HEK293 (cell line): ENCODE measurements around the gene STARD9.

ENCODE experiments used
- CTCF ChIA-PET: fragments of 350-600 bp; formaldehyde crosslinking; extraction: SDS; loops from one replicate; lab custom pipeline; 2021; ENCODE audit warnings: antibody characterized with exemption; lab: Yijun Ruan, JAX
- POLR2A ChIA-PET: fragments of 300-600 bp; formaldehyde crosslinking; extraction: SDS; loops from one replicate; lab custom pipeline; 2020; ENCODE audit warnings: antibody characterized with exemption, inconsistent platforms; lab: Yijun Ruan, JAX
- H3K27ac ChIP-seq: fragments of 200-500 bp; sonication (Bioruptor generic); 2 replicates; pipeline ENCODE4 v1.5.1; 2014; ENCODE audit warnings: low read depth, low read length, control low read depth, inconsistent platforms; ENCODE audit errors: extremely low read depth
- H3K36me3 ChIP-seq, 2 experiments: fragments of 200-500 bp in 1 of 2; sonication (Bioruptor generic) in 1 of 2; 1 replicate in 1 of 2; 2 replicates in 1 of 2; pipeline ENCODE4 v1.5.1; 2014 to 2017; ENCODE audit warnings: inconsistent platforms in 2 of 2, low read length in 2 of 2; ENCODE audit not compliant: control insufficient read depth in 2 of 2, insufficient read depth in 1 of 2
- H3K4me1 ChIP-seq: fragments of 200-500 bp; sonication (Bioruptor generic); 2 replicates; pipeline ENCODE4 v1.5.1; 2014; ENCODE audit warnings: mild to moderate bottlenecking, low read length, inconsistent platforms; ENCODE audit not compliant: control insufficient read depth, insufficient read depth
- H3K4me3 ChIP-seq: 2 replicates; pipeline ENCODE4 v1.5.1; 2011; ENCODE audit warnings: low read depth, mild to moderate bottlenecking, control low read depth, low read length, moderate library complexity
- H3K9me3 ChIP-seq: fragments of 200-500 bp; sonication (Bioruptor generic); 2 replicates; pipeline ENCODE4 v1.5.1; 2014; ENCODE audit warnings: low read depth, low read length, inconsistent platforms; ENCODE audit not compliant: control insufficient read depth, insufficient read depth
- GFI1B ChIP-seq: fragments of 450-650 bp; formaldehyde crosslinking; IDR thresholded peaks from 2 replicates; pipeline ENCODE4 v1.5.1; 2016; ENCODE audit warnings: missing biosample characterization, missing genetic modification characterization
- HOXC10 ChIP-seq: sonication (generic); formaldehyde crosslinking; IDR thresholded peaks from 2 replicates; pipeline ENCODE4 v1.8.1; 2023; ENCODE audit warnings: mild to moderate bottlenecking, missing genetic modification reagents
- SCRT1 ChIP-seq: fragments of 450-650 bp; formaldehyde crosslinking; IDR thresholded peaks from 2 replicates; pipeline ENCODE4 v1.5.1; 2016; ENCODE audit warnings: missing biosample characterization, missing genetic modification characterization, borderline replicate concordance
- SCRT2 ChIP-seq: fragments of 450-650 bp; formaldehyde crosslinking; IDR thresholded peaks from 2 replicates; pipeline ENCODE4 v1.5.1; 2016; ENCODE audit warnings: missing biosample characterization, missing genetic modification characterization
- YY1 ChIP-seq: fragments of 450-650 bp; formaldehyde crosslinking; IDR thresholded peaks from 2 replicates; pipeline ENCODE4 v1.5.1; 2018; ENCODE audit warnings: missing biosample characterization, missing genetic modification characterization
- ZFP3 ChIP-seq: fragments of 450-650 bp; formaldehyde crosslinking; IDR thresholded peaks from 2 replicates; pipeline ENCODE4 v1.5.1; 2016; ENCODE audit warnings: low read depth, missing biosample characterization, missing genetic modification characterization
- ZNF140 ChIP-seq: fragments of 450-650 bp; formaldehyde crosslinking; IDR thresholded peaks from 2 replicates; pipeline ENCODE4 v1.5.1; 2016; ENCODE audit warnings: missing biosample characterization, missing genetic modification characterization
- ZNF169 ChIP-seq: fragments of 450-650 bp; formaldehyde crosslinking; IDR thresholded peaks from 2 replicates; pipeline ENCODE4 v1.5.1; 2016; ENCODE audit warnings: missing biosample characterization, missing genetic modification characterization
- ZNF274 ChIP-seq, 2 experiments: fragments of 200-500 bp in 1 of 2; fragments of 450-650 bp in 1 of 2; sonication (Bioruptor generic) in 1 of 2; formaldehyde crosslinking in 1 of 2; IDR thresholded peaks; 2 replicates each; pipeline versions ENCODE4 v1.5.1 to v1.6.1; 2014 to 2016; ENCODE audit warnings: borderline replicate concordance in 1 of 2, inconsistent platforms in 1 of 2, low read length in 1 of 2, missing biosample characterization in 1 of 2, missing genetic modification characterization in 1 of 2
- ZNF324 ChIP-seq: fragments of 450-650 bp; formaldehyde crosslinking; IDR thresholded peaks from 2 replicates; pipeline ENCODE4 v1.5.1; 2016; ENCODE audit warnings: missing biosample characterization, missing genetic modification characterization
- ZNF341 ChIP-seq: fragments of 450-650 bp; formaldehyde crosslinking; IDR thresholded peaks from 2 replicates; pipeline ENCODE4; 2016; ENCODE audit warnings: low read depth, missing biosample characterization, missing genetic modification characterization
- ZNF391 ChIP-seq: fragments of 450-650 bp; formaldehyde crosslinking; IDR thresholded peaks from 2 replicates; pipeline ENCODE4 v1.5.1; 2016; ENCODE audit warnings: low read depth, missing biosample characterization, missing genetic modification characterization, borderline replicate concordance
- ZNF433 ChIP-seq: fragments of 450-650 bp; formaldehyde crosslinking; IDR thresholded peaks from 2 replicates; pipeline ENCODE4 v1.5.1; 2016; ENCODE audit warnings: missing biosample characterization, missing genetic modification characterization, low read depth
- ZNF600 ChIP-seq: fragments of 450-650 bp; formaldehyde crosslinking; IDR thresholded peaks from 2 replicates; pipeline ENCODE4 v1.5.1; 2016; ENCODE audit warnings: missing biosample characterization, missing genetic modification characterization
- ZNF623 ChIP-seq: fragments of 450-650 bp; formaldehyde crosslinking; IDR thresholded peaks from 2 replicates; pipeline ENCODE4 v1.5.1; 2016; ENCODE audit warnings: missing biosample characterization, missing genetic modification characterization
- ZNF785 ChIP-seq: fragments of 450-650 bp; formaldehyde crosslinking; IDR thresholded peaks from 2 replicates; pipeline ENCODE4 v1.5.1; 2016; ENCODE audit warnings: missing biosample characterization, missing genetic modification characterization
- TF ChIP-seq, protein P1 (sequence below): fragments of 450-650 bp; formaldehyde crosslinking; optimal IDR thresholded peaks from 2 replicates; pipeline ENCODE3; 2016; ENCODE audit warnings: missing biosample characterization, mild to moderate bottlenecking, missing genetic modification characterization
- TF ChIP-seq, protein P2 (sequence below): fragments of 450-650 bp; formaldehyde crosslinking; IDR thresholded peaks from 2 replicates; pipeline ENCODE4 v1.5.1; 2016; ENCODE audit warnings: missing biosample characterization, missing genetic modification characterization
- TF ChIP-seq, protein P3 (sequence below): fragments of 450-650 bp; formaldehyde crosslinking; IDR thresholded peaks from 2 replicates; pipeline ENCODE4 v1.5.1; 2016; ENCODE audit warnings: missing biosample characterization, missing genetic modification characterization, low read depth
- TF ChIP-seq, protein P4 (sequence below): fragments of 450-650 bp; formaldehyde crosslinking; IDR thresholded peaks from 2 replicates; pipeline ENCODE4 v1.5.1; 2016; ENCODE audit warnings: missing biosample characterization, missing genetic modification characterization, borderline replicate concordance
- TF ChIP-seq, protein P5 (sequence below): fragments of 450-650 bp; formaldehyde crosslinking; IDR thresholded peaks from 2 replicates; pipeline ENCODE4 v1.5.1; 2016; ENCODE audit warnings: missing biosample characterization, missing genetic modification characterization
- TF ChIP-seq, protein P6 (sequence below): fragments of 450-650 bp; formaldehyde crosslinking; IDR thresholded peaks from 2 replicates; pipeline ENCODE4 v1.5.1; 2016; ENCODE audit warnings: missing biosample characterization, missing genetic modification characterization

Gene STARD9

DNA sequence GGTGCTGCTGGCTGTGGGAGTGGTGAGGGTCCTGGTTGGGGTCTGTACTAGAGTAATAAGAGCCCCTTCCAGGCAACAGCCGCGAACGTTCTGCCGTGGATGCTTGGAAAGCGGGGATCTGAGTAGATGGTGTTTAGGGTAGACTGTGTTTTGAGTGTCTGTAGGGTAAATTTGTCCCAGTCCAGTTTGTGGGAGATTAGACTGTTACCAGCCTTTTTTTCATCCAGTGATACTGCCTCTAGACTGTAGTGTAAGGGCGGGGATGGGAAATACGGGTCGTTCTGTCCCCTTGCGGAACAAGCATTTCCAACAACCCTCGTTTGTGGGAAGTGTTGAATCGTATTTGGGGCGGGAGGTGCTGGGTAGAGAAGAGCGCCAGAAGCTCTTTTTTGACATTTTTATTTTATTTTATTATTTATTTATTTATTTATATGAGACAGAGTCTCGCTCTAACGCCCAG, 26.3 kb upstream of the STARD9 start:
- no peaks in the 10 kb centered on the region for H3K9me3 ChIP-seq
- H3K4me1 ChIP-seq: no peaks in the 10 kb centered on the region
- ChIA-PET POLR2A (interaction anchor here (1.1 to 2.6 kb wide), 2 partner anchors 26 to 50 kb away, joined by 4 to 16 read pairs; partner anchors contain the start of gene STARD9), CTCF (interaction anchor here (0.7 to 1.7 kb wide), 2 partner anchors 49 to 102 kb away, joined by 3 to 6 read pairs; no protein-coding TSS in a partner anchor)
- peak overlapping the region; percentile 61 for H3K27ac ChIP-seq
- peaks cover 9 to 25% of the 10 kb centered on the region in 2 experiments; a peak in 2 of 3 replicates for H3K36me3 ChIP-seq
- H3K4me3 ChIP-seq: peak overlapping the region; percentile 84
- TF ChIP-seq HOXC10 (CRISPR knock-in tag) (no peak), ZNF324 (tag by site-specific recombination) (no peak), ZNF623 (tag by site-specific recombination) (no peak), SCRT2 (tag by site-specific recombination) (no peak), ZNF433 (tag by site-specific recombination) (no peak), ZNF140 (tag by site-specific recombination) (no peak), ZNF274 (IDR thresholded peaks at IDR 0.05; ENCODE audit: low read length) (no peak), ZNF274 (tag by site-specific recombination; IDR thresholded peaks at IDR 0.05; ENCODE audit: borderline replicate concordance) (no peak), ZNF169 (tag by site-specific recombination) (no peak), ZNF600 (tag by site-specific recombination) (no peak), GFI1B (no peak), ZFP3 (tag by site-specific recombination) (no peak), SCRT1 (tag by site-specific recombination) (no peak), ZNF785 (no peak), ZNF341 (tag by site-specific recombination) (peak; percentile 79), ZNF391 (tag by site-specific recombination) (no peak), YY1 (tag by site-specific recombination) (peak; percentile 9; the same call in 1 of the 2 replicates)
- TF ChIP-seq, protein P1, sequence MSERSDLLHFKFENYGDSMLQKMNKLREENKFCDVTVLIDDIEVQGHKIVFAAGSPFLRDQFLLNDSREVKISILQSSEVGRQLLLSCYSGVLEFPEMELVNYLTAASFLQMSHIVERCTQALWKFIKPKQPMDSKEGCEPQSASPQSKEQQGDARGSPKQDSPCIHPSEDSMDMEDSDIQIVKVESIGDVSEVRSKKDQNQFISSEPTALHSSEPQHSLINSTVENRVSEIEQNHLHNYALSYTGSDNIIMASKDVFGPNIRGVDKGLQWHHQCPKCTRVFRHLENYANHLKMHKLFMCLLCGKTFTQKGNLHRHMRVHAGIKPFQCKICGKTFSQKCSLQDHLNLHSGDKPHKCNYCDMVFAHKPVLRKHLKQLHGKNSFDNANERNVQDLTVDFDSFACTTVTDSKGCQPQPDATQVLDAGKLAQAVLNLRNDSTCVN (tag by site-specific recombination): no peak
- TF ChIP-seq, protein P2, sequence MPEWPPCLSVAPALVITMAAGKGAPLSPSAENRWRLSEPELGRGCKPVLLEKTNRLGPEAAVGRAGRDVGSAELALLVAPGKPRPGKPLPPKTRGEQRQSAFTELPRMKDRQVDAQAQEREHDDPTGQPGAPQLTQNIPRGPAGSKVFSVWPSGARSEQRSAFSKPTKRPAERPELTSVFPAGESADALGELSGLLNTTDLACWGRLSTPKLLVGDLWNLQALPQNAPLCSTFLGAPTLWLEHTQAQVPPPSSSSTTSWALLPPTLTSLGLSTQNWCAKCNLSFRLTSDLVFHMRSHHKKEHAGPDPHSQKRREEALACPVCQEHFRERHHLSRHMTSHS (tag by site-specific recombination): no peak
- TF ChIP-seq, protein P3, sequence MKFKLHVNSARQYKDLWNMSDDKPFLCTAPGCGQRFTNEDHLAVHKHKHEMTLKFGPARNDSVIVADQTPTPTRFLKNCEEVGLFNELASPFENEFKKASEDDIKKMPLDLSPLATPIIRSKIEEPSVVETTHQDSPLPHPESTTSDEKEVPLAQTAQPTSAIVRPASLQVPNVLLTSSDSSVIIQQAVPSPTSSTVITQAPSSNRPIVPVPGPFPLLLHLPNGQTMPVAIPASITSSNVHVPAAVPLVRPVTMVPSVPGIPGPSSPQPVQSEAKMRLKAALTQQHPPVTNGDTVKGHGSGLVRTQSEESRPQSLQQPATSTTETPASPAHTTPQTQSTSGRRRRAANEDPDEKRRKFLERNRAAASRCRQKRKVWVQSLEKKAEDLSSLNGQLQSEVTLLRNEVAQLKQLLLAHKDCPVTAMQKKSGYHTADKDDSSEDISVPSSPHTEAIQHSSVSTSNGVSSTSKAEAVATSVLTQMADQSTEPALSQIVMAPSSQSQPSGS (tag by site-specific recombination): no peak
- TF ChIP-seq, protein P4, sequence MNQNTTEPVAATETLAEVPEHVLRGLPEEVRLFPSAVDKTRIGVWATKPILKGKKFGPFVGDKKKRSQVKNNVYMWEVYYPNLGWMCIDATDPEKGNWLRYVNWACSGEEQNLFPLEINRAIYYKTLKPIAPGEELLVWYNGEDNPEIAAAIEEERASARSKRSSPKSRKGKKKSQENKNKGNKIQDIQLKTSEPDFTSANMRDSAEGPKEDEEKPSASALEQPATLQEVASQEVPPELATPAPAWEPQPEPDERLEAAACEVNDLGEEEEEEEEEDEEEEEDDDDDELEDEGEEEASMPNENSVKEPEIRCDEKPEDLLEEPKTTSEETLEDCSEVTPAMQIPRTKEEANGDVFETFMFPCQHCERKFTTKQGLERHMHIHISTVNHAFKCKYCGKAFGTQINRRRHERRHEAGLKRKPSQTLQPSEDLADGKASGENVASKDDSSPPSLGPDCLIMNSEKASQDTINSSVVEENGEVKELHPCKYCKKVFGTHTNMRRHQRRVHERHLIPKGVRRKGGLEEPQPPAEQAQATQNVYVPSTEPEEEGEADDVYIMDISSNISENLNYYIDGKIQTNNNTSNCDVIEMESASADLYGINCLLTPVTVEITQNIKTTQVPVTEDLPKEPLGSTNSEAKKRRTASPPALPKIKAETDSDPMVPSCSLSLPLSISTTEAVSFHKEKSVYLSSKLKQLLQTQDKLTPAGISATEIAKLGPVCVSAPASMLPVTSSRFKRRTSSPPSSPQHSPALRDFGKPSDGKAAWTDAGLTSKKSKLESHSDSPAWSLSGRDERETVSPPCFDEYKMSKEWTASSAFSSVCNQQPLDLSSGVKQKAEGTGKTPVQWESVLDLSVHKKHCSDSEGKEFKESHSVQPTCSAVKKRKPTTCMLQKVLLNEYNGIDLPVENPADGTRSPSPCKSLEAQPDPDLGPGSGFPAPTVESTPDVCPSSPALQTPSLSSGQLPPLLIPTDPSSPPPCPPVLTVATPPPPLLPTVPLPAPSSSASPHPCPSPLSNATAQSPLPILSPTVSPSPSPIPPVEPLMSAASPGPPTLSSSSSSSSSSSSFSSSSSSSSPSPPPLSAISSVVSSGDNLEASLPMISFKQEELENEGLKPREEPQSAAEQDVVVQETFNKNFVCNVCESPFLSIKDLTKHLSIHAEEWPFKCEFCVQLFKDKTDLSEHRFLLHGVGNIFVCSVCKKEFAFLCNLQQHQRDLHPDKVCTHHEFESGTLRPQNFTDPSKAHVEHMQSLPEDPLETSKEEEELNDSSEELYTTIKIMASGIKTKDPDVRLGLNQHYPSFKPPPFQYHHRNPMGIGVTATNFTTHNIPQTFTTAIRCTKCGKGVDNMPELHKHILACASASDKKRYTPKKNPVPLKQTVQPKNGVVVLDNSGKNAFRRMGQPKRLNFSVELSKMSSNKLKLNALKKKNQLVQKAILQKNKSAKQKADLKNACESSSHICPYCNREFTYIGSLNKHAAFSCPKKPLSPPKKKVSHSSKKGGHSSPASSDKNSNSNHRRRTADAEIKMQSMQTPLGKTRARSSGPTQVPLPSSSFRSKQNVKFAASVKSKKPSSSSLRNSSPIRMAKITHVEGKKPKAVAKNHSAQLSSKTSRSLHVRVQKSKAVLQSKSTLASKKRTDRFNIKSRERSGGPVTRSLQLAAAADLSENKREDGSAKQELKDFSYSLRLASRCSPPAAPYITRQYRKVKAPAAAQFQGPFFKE: no peak
- TF ChIP-seq, protein P5, sequence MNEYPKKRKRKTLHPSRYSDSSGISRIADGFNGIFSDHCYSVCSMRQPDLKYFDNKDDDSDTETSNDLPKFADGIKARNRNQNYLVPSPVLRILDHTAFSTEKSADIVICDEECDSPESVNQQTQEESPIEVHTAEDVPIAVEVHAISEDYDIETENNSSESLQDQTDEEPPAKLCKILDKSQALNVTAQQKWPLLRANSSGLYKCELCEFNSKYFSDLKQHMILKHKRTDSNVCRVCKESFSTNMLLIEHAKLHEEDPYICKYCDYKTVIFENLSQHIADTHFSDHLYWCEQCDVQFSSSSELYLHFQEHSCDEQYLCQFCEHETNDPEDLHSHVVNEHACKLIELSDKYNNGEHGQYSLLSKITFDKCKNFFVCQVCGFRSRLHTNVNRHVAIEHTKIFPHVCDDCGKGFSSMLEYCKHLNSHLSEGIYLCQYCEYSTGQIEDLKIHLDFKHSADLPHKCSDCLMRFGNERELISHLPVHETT: no peak
- TF ChIP-seq, protein P6, sequence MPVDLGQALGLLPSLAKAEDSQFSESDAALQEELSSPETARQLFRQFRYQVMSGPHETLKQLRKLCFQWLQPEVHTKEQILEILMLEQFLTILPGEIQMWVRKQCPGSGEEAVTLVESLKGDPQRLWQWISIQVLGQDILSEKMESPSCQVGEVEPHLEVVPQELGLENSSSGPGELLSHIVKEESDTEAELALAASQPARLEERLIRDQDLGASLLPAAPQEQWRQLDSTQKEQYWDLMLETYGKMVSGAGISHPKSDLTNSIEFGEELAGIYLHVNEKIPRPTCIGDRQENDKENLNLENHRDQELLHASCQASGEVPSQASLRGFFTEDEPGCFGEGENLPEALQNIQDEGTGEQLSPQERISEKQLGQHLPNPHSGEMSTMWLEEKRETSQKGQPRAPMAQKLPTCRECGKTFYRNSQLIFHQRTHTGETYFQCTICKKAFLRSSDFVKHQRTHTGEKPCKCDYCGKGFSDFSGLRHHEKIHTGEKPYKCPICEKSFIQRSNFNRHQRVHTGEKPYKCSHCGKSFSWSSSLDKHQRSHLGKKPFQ (tag by site-specific recombination): no peak
